Testis (tissue), 2 donors: ENCODE results near the gene CD72.

ENCODE experiments used
- CTCF ChIP-seq, 3 experiments: fragments of 450-650 bp in 2 of 3; fragments of 200-600 bp in 1 of 3; sonication (generic) in 1 of 3; IDR thresholded peaks; one replicate each; pipeline ENCODE4 v1.5.1; 2016 to 2019; ENCODE audit warnings: antibody characterized with exemption in 3 of 3, mild to moderate bottlenecking in 2 of 3, moderate library complexity in 1 of 3
- POLR2A ChIP-seq: fragments of 450-650 bp; IDR thresholded peaks from one replicate; pipeline ENCODE4 v1.6.1; 2017; ENCODE audit warnings: antibody characterized with exemption, mild to moderate bottlenecking, moderate library complexity

- TF ChIP-seq POLR2A, result no peak
- no peak for TF ChIP-seq CTCF (IDR thresholded peaks at IDR 0.05)
These were observed 23.7 kb downstream of the CD72 start for GRCh38 chr9:35594471-35594870.
